SK-N-SH (cell line): Measurements from ENCODE around the gene STAG3.

Experiments used
- EP300 ChIP-seq, 2 experiments: IDR thresholded peaks; 2 replicates each; pipeline versions ENCODE4 v1.4.0 to v1.6.1; 2012; ENCODE audit warnings: borderline replicate concordance in 1 of 2, low read depth in 1 of 2, low read length in 1 of 2
- EZH2phosphoT487 ChIP-seq: fragments of 200-600 bp; sonication (generic); IDR thresholded peaks from 2 replicates; pipeline ENCODE4 v1.6.1; 2017; ENCODE audit warnings: low read depth, mixed run types, mild to moderate bottlenecking, antibody characterized with exemption, moderate library complexity, borderline replicate concordance
- FOSL2 ChIP-seq: IDR thresholded peaks from 2 replicates; pipeline ENCODE4 v1.4.0; 2012; ENCODE audit warnings: low read depth, mild to moderate bottlenecking, moderate library complexity, borderline replicate concordance
- NRF1 ChIP-seq: IDR thresholded peaks from 2 replicates; pipeline ENCODE4 v1.6.1; 2012; ENCODE audit warnings: low read depth, mild to moderate bottlenecking, low read length
- POLR2AphosphoS5 ChIP-seq: IDR thresholded peaks from 2 replicates; pipeline ENCODE4 v1.6.1; 2012; ENCODE audit warnings: low read depth, low read length
- SIN3A ChIP-seq: IDR thresholded peaks from 2 replicates; pipeline ENCODE4 v1.6.1; 2012; ENCODE audit warnings: low read depth, mild to moderate bottlenecking, low read length, moderate library complexity, borderline replicate concordance
- TF ChIP-seq, protein P1 (sequence below): fragments of 200-600 bp; sonication (generic); IDR thresholded peaks from 2 replicates; pipeline ENCODE4 v1.6.1; 2017; ENCODE audit warnings: antibody characterized with exemption, mild to moderate bottlenecking, moderate library complexity

DNA sequence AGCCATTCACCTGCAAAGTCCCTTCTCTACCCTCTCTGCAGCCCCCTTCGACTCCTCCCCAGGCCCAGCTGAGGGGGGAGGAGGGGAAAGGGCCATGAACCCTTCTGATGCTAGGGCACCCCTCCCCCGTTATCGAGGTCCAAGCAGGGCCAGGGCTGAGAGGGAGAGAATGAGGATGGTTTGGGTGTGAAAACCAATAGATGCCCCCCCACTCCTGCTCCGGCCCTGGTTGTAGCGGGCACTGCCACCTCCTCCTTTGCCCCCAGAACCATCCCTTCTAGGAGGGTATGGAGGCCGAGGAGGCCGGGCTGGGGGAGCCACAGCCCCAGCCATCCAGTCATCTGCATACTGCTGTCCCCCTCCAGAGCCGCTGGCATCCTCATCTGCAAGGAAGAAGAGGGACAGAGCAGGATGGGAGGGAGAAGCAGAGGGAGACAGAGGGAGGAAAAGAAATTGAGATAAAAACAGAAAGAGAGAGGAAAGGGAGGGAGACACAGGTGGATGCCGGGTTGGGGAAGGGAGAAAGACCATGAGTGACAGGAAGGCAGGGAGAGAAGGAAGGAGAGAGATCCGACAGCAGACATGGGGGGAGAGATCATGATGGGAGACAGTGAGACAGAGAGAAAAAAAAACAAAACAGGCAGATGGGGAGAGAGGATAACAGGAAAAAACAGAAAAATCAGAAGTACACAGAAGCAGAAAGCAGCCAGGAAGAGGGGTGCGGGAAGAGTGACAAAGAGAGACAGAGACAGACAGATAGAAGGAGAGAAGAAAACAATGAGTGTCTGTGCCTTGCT, 7.4 kb upstream of the STAG3 start:
- TF ChIP-seq FOSL2 = no peak
- TF ChIP-seq, protein P1, sequence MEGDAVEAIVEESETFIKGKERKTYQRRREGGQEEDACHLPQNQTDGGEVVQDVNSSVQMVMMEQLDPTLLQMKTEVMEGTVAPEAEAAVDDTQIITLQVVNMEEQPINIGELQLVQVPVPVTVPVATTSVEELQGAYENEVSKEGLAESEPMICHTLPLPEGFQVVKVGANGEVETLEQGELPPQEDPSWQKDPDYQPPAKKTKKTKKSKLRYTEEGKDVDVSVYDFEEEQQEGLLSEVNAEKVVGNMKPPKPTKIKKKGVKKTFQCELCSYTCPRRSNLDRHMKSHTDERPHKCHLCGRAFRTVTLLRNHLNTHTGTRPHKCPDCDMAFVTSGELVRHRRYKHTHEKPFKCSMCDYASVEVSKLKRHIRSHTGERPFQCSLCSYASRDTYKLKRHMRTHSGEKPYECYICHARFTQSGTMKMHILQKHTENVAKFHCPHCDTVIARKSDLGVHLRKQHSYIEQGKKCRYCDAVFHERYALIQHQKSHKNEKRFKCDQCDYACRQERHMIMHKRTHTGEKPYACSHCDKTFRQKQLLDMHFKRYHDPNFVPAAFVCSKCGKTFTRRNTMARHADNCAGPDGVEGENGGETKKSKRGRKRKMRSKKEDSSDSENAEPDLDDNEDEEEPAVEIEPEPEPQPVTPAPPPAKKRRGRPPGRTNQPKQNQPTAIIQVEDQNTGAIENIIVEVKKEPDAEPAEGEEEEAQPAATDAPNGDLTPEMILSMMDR = no peak
- no peak for TF ChIP-seq EP300 (IDR thresholded peaks at IDR 0.05; ENCODE audit: borderline replicate concordance in 1 of 2, low read depth in 1 of 2, low read length in 1 of 2)
- TF ChIP-seq SIN3A = no peak
- TF ChIP-seq POLR2AphosphoS5 = no peak
- no peak for TF ChIP-seq NRF1
- TF ChIP-seq EZH2phosphoT487 = no peak
